Epidermal melanocyte (primary cell): ENCODE results near the gene NECTIN3.

Experiments
- DNase-seq: peaks from one replicate; pipeline ENCODE4 v3.0.0; 2011; ENCODE audit warnings: low spot score; ENCODE audit not compliant: insufficient read length

NECTIN3 gene

DNA sequence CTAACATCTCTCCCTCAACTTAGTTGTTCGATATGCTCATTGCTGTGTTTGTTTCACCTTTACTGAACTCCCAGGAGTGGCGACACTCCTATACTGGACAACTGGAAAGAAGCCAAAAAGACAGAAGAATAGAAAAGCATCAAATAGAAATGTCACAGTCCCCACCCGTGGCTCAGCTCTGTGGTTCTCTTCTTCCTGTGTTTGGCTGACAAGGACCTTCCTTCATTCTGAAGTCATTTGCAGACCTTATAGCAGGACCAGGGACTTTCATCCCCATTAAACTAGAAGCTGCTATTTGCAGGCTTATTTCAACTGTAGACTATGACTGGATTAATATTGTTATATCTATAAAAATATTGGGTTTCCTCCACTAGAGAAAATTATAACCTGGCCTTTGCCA is 125.9 kb downstream of the NECTIN3 start:
- DNase-seq, result no peak

DNA sequence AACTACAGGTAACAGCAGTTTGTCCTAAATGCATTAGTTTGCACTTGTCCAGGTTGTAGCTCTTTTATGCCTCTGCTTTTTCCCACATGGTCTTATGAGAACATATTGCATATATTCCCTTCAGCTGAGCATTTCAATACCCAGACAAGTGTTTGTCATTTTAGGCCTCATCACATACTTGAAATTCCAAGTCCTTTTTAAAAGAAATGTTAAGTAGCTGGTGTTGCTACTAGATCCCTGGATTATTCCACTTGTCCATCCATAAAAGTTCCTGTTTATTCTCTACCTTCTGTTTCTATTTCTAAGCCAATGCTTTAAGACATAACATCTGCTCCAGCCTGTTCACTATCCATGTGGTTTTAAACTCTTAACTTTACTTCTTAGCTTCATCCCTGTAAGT is 128.4 kb downstream of the NECTIN3 start:
- DNase-seq, result no peak

DNA sequence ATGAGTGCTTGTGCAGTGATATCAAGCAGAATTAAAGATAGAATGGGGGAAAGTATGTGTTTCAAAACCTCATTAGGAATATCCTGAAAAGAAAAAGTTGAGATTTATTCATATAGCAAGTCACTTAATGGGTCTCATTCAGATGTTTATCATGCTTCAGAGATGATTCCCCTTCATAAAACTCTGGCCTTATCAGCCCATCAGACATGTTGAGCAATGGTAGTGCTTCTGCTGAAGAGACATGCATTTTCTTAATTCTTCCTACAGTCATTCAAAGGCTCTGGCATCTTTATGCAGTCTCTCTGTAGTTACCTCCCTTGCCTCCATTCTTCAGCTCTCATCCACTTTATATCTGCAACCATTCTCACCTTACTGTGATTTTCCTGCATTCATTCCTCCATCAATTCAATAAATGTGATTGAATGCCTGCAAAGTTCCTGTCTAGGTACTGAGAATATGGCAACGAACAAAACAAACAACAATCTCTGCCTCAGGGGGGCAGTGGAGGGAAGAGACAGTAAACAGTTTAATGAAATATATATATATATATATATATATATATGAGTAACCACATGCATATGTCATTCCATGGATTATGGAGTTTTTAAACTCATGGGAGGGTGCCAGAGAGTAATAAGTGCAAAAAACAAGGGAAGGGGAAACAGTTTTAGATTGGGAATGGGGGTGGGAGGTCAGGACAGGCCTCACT is 138.5 kb downstream of the NECTIN3 start:
- no peak for DNase-seq

DNA sequence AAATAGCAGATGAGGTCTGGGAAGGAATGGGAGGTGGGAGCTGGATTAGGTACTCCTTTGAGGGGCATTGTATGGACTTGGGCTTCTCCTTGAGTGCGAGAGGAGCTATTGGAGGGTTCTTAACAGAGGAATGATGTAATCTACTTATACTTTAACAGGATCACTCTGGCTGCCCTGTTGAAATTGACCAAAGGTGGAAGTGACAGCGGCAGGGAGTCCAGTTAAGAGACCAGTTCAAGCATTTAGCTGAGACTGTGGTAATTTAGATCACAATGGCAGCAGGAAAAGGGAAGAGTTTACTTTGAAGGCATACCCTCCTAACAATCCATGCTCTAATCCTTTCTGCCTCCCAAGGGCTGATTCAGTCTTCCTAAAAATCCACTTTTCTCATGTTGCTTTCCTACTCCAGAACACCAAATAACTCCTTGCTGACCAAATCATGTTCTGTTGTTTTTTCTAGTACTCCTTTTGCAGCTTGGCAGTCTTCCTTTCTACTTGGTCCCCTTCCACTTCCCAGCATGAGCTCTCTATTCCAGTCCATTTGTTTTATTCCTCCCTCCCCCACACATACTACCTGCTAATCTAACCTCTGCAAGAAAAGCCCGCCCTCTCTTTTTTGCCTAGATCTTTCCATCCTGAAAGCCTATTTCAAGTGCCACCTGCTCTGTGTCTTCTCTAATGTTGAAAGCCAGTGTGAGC is 139.4 kb downstream of the NECTIN3 start:
- no peak for DNase-seq

DNA sequence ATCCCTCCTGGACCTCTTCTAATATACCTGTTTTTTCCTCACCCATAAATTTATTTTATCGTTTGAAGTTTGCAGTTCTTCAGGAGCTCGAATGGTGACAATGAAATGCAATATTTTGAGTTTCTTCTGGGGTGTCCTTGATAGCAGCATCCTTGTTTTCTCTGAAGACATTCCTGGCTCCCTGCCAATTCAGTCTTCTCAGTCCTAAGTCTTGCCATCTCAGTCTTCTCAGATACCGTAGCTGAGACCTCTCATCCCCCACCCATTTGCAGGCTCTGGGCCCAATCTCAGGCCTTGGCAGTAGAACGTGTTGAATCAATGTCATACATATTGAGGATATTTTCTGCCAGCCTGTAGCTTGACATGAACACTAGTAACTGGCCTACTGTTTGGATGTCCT is 140.9 kb downstream of the NECTIN3 start:
- DNase-seq, result no peak

DNA sequence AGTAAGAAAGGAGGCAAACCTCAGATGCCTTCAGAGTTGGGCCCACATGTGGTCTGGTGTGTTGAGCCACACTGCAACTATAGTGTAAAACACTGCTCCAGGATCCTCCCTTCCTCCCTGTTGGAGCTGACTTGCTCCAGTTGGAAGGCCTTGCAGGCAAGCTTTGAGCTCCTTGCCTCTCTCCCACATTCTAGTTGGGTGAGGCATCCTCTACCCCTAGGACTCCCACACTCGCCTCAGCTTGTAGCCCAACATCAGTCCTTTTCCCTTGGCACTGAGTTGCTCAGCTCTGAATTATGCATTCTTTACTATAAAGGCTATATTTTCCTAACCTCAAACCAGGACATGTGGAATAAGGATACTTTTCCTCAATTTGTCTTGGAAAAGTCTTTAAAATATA is 143.9 kb downstream of the NECTIN3 start:
- DNase-seq, result no peak

DNA sequence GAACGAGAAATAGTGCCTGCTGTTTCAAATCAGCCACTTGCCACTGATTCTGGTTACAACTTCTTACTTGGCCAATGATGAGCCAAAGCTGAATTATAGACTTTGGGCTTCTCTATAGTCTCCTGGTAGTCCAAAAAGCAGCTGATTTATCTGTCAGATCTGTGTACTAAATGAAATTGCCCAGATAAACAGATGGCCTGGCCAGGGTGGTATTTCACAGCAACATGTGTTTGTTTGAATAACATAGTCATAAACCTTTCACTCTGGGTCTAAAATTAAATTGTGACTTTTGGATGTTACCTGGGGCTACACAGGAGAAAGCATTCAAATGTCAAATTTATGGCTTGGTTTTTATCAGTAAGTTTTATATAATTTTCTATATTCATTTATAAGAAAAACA is 147.0 kb downstream of the NECTIN3 start:
- no peak for DNase-seq

DNA sequence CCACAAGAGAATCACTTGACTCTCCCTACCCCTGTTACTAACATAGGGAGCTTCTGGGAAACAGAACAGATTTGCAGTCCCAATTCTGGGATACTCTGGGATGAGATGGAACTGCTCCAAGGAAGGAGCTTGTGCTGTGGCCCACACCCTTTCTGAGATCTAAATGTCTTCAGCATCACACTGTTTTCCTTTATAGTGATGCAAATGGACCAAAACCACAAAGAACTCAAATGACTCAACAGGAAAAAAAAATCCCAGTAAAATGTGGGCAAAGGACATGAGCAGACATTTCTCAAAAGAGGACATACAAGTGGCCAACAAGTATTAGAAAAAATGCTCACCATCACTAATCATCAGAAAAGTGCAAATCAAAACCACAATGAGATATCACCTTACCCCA is 155.6 kb downstream of the NECTIN3 start:
- DNase-seq, result no peak

DNA sequence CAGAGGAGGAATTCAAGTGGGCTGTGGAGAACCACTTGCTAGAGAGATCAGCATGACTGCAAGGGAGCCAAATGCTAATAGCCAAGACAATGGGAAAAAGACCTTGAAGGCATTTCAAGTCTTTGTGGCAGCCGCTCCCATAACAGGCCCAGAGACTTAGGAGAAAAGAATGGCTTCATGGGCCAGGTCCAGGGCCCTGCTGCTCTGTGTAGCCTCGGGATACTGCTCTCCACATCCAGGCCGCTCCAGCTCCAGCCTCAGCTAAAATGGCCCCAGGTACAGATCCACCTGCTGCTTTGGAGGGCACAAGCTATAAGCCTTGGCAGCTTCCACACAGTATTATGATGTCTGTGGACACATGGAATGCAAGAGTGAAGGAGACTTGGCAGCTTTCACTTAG is 157.7 kb downstream of the NECTIN3 start:
- DNase-seq, result no peak

DNA sequence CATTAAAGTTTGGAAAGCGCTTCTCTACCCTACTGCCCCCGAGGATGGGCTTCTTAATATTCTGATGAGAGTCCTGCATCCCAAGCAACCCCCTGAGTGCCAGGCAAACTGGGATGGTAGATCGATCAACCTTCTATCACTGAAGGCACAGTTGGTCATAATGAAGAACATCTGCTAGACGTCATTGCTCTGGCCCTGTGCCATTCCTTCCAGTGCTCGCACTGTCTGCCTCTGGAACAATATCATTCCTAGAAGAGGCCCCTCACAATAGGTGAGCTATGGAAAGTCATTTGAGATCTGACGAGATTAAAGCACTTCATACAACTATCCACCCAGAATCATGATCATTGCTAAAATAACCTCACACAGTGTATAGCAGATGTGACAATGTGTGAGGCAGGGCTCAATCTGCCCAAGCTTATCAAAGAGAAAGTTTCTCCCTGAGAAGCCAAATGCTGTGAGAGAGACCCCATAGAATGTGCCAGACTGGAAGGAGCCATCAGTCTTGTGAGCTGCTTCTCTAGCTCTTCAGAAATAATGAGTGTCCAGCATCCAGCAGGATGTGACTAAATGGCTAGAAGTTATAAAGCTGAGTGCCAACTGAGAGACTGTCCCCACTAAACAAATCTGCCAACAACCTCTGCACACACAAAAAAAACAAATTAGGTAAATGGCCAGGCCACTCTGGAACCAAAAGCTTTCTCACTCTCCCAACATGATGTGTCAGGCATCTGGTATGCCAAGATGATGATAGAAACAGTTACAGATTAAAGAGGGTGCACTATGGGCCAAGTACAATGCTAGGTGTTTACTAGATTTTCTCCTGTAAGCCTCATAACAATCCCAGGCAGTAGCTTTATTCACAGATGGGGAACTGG is 165.5 kb downstream of the NECTIN3 start:
- no peak for DNase-seq

DNA sequence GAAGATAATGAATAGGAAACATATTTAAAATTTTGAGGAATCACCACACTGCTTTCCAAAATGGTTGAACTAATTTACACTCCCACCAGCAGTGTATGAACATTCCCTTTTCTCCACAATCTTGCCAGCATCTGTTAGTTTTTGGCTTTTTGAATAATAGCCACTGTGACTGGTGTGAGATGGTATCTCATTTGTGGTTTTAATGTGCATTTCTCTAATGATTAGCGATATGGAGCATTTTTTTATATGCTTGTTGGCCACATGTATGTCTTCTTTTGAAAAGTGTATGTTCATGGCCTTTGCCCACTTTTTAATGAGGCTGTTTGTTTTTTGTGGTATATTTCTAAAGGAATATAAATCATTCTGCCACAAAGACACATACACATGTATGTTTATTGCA is 166.3 kb downstream of the NECTIN3 start:
- DNase-seq, result no peak

DNA sequence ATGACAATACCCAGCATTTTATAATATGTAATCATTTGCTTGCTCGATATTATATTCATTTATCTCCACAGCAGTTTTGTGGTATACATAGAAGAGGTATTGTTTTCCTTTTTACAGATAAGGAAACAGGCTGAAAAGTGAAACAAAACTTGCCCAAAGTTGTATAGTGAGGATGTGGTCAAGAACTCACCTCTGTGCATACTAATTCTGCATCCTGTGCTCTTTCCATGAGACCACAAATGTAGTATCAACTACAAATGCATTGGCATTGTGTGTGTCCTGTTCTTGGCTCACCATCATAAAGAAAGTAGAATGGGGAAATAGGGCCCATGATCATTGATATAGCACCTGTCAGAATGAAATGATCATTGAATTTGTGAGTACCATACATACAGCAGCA is 167.3 kb downstream of the NECTIN3 start:
- DNase-seq, result no peak

DNA sequence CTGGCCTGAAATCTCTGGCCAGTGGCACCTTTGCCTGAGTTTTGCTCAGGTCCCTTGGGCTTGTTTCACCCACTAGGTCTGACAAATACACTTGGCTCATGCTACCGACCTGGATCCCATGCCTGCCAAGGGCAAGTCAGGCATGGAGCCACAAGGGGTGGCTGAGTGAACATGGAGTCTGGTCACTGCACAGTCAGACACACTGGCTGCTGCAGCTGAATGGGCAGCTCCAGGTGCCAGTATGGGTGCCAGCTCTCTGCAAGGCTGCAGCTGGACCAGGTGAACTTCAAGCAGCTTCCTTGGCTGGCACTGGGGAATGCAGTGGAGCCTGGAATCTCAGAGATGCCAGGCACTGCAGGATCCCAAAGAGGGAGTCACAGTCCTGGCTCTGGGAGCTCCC is 170.3 kb downstream of the NECTIN3 start:
- DNase-seq, result no peak
